ENCODE results near the gene C1QTNF9B. TPM values are rescaled to one million over a fixed set of nuclear protein-coding genes. Genes with fewer than 3 reads are reported as not detected.

The C1QTNF9B gene
- total RNA-seq, 1 experiment from 2014 or later: not detected

GRCh38 chr13:23923031-23923430, 25.7 kb upstream of the C1QTNF9B start:
- H3K27me3 ChIP-seq (ENCODE audit: insufficient read depth, low read depth): peaks cover 4% of the 10 kb centered on the region; the same call in 1 of the 2 replicates
- H3K4me1 ChIP-seq (replicated peaks; ENCODE audit: insufficient read depth): no peaks in the 10 kb centered on the region
- no peak overlapping the region for H3K4me3 ChIP-seq
- no peaks in the 10 kb centered on the region for H4K20me1 ChIP-seq (ENCODE audit: insufficient read depth)
- no peaks in the 10 kb centered on the region for H3K36me3 ChIP-seq (ENCODE audit: low read depth)
- no TSS peak for BruUV-seq (replicated peaks)
- H3K27ac ChIP-seq: no peak overlapping the region
- no peak for DNase-seq
- no peak overlapping the region for H3K4me2 ChIP-seq
- POLR2A ChIA-PET (ENCODE audit: unreplicated experiment): no interaction called here
- H3K79me2 ChIP-seq (ENCODE audit: low read depth): no peaks in the 10 kb centered on the region
- H3F3A ChIP-seq (ENCODE audit: insufficient read depth, low read depth): no peaks in the 10 kb centered on the region
- intact Hi-C loops (cut with micrococcal nuclease; ENCODE audit: unreplicated experiment): no loop called here
- no peak overlapping the region for H2AFZ ChIP-seq
- H3K9me2 ChIP-seq (ENCODE audit: insufficient read depth): no peaks in the 10 kb centered on the region
- TF ChIP-seq CTCF (conservative IDR thresholded peaks at IDR 0.05) (no peak), EZH2 (IDR thresholded peaks at IDR 0.05; ENCODE audit: low read depth) (no peak)
- H3K9me3 ChIP-seq (ENCODE audit: insufficient read depth, low read depth): no peaks in the 10 kb centered on the region
- CTCF ChIA-PET: no interaction called here

- BruUV-seq (replicated peaks): no TSS peak
- H3K27ac ChIP-seq: no peak overlapping the region
- no peaks in the 10 kb centered on the region for H3F3A ChIP-seq (ENCODE audit: insufficient read depth, low read depth)
- H2AFZ ChIP-seq: no peak overlapping the region
- intact Hi-C loops (cut with micrococcal nuclease; ENCODE audit: unreplicated experiment): no loop called here
- no peaks in the 10 kb centered on the region for H4K20me1 ChIP-seq (ENCODE audit: insufficient read depth)
- no peaks in the 10 kb centered on the region for H3K9me3 ChIP-seq (ENCODE audit: insufficient read depth, low read depth)
- no peaks in the 10 kb centered on the region for H3K4me1 ChIP-seq (replicated peaks; ENCODE audit: insufficient read depth)
- TF ChIP-seq CTCF (conservative IDR thresholded peaks at IDR 0.05): no peak
- TF ChIP-seq EZH2 (IDR thresholded peaks at IDR 0.05; ENCODE audit: low read depth): no peak
- no peak for DNase-seq
- no peaks in the 10 kb centered on the region for H3K9me2 ChIP-seq (ENCODE audit: insufficient read depth)
- CTCF ChIA-PET: no interaction called here
- no peak overlapping the region for H3K4me3 ChIP-seq
- no peak overlapping the region for H3K4me2 ChIP-seq
- H3K79me2 ChIP-seq (ENCODE audit: low read depth): no peaks in the 10 kb centered on the region
- H3K36me3 ChIP-seq (ENCODE audit: low read depth): no peaks in the 10 kb centered on the region
- H3K27me3 ChIP-seq (ENCODE audit: insufficient read depth, low read depth): peaks cover 7% of the 10 kb centered on the region; the same call in 1 of the 2 replicates
- POLR2A ChIA-PET (ENCODE audit: unreplicated experiment): no interaction called here
Observed at GRCh38 chr13:23922005-23922932, 25.0 kb upstream of the C1QTNF9B start.

- Histone ChIP-seq H3K4me1 (replicated peaks; ENCODE audit: insufficient read depth) (no peaks in the 10 kb centered on the region), H4K20me1 (ENCODE audit: insufficient read depth) (no peaks in the 10 kb centered on the region), H2AFZ (no peak overlapping the region), H3K4me2 (no peak overlapping the region), H3K27me3 (ENCODE audit: insufficient read depth, low read depth) (peaks cover 7% of the 10 kb centered on the region; the same call in 1 of the 2 replicates), H3K9me2 (ENCODE audit: insufficient read depth) (no peaks in the 10 kb centered on the region), H3K27ac (no peak overlapping the region), H3K79me2 (ENCODE audit: low read depth) (no peaks in the 10 kb centered on the region), H3K36me3 (ENCODE audit: low read depth) (no peaks in the 10 kb centered on the region), H3K4me3 (no peak overlapping the region), H3K9me3 (ENCODE audit: insufficient read depth, low read depth) (no peaks in the 10 kb centered on the region), H3F3A (ENCODE audit: insufficient read depth, low read depth) (no peaks in the 10 kb centered on the region)
- peak; percentile 6 to 43 for DNase-seq
- intact Hi-C loops (cut with micrococcal nuclease; ENCODE audit: unreplicated experiment): loop anchor here (1.0 kb wide), 2 partner anchors 39 to 299 kb away; no protein-coding TSS in a partner anchor
- CTCF ChIA-PET: no interaction called here
- peak; percentile 88 for TF ChIP-seq CTCF (conservative IDR thresholded peaks at IDR 0.05)
- no peak for TF ChIP-seq EZH2 (IDR thresholded peaks at IDR 0.05; ENCODE audit: low read depth)
- BruUV-seq (replicated peaks): no TSS peak
- POLR2A ChIA-PET (ENCODE audit: unreplicated experiment): no interaction called here
Observed at GRCh38 chr13:23921451-23921888, 24.2 kb upstream of the C1QTNF9B start.

Measured in PC-9 (cell line).